Superior temporal gyrus (tissue), 1 donor: ENCODE results near the gene CCDC134.

Experiments
- DNase-seq: peaks from one replicate; pipeline ENCODE4 v3.0.0-alpha.2; 2016; ENCODE audit errors: extremely low spot score

CCDC134 gene

GRCh38 chr22:41800348-41801146, at the start of gene CCDC134:
Gene CCDC134 (plus strand): TSS chr22:41800679. CDS start chr22:41808891, 8,212 bp downstream.
- DNase-seq, result peak; percentile 92

- DNase-seq, result no peak
Measured at GRCh38 chr22:41752011-41752970, 48.2 kb upstream of the CCDC134 start.

DNA sequence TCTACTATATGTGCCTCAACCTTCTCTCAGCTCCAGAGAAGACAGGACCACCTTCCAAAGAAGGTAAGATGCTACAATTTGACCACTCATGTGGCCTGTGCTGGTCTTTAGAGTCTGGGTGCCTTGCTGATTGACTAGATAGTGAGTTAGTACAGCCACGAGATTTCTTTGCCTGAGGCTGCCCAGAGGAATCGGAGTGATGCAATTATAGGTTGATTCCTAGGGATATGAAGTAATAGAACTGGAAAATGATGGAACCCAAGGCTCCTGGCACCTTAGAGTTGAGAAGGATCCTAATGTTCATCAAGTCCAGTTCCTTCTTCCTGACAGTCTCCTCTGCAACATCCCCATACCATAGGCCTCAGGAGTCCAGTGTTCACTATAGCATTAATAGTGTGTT, 46.5 kb upstream of the CCDC134 start:
- no peak for DNase-seq

- DNase-seq, result no peak
Measured at GRCh38 chr22:41757502-41757901, 43.0 kb upstream of the CCDC134 start.

GRCh38 chr22:41758231-41758630, 42.2 kb upstream of the CCDC134 start:
- no peak for DNase-seq

DNA sequence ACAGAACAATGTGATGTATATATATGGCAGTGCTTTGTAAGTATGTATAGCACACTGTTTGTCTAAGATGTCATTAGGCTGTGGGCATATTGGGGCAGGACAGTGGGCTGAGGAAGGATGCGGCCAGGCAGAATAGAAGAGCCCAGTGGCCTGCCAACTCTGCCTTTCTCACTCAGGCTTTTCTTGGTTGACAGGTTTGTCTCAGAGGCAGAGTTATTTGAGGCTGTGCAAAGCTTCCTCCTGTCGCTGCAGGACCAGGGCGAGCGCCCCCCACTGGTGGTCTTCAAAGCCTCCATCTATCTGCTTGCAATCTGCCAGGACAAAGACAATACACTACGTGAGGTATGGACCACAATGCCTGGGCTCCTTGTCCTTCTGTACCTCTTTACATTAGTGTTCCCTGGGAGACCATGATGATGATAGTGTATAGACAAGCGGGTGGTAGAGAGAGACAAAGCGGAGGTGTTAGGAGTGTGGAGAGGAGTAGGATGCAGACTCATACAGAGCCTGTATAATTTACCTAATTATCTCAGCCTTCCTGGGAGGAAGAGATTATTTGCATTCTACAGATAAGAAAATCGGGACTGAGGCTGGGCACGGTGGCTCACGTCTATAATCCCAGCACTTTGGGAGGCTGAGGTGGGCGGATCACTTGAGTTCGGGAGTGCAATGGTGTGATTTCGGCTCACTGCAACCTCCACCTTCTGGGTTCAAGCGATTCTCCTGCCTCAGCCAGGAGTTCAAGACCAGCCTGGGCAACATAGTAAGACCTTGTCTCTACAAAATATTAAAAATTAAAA, 37.3 kb upstream of the CCDC134 start:
- no peak for DNase-seq

- DNase-seq, result no peak
Measured at GRCh38 chr22:41766476-41766875, 34.0 kb upstream of the CCDC134 start.

DNA sequence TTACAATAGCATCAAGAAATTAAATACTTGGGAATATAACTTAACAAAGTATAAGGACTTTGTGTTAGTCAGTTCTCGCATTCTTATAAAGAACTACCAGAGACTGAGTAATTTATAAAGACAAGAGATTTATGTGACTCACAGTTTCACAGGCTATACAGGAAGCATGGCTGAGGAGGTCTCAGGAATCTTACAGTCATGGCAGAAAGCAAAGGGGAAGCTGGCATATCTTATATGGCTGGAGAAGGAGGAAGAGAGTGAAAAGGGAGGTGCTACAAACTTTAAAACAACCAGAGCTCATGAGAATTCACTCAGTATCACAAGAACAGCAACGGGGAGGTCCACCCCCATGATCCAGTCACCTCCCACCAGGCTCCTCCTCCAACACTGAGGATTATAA, 32.0 kb upstream of the CCDC134 start:
- DNase-seq, result no peak

GRCh38 chr22:41770715-41771468, 29.6 kb upstream of the CCDC134 start:
- no peak for DNase-seq

DNA sequence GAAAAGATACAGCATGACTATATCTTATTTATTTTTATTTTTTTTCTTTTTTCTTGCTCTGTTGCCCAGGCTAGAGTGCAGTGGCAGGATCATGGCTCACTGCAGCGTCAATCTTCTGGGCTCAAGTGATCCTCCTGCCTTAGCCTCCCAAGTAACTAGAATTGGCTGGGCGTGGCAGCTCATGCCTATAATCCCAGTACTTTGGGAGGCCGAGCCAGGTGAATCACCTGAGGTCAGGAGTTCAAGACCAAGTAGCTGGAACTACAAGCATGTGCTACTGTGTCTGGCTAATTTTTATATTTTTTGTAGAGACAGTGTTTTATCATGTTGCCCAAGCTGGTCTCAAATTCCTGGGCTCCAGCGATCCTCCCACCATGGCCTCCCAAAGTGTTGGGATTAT, 28.3 kb upstream of the CCDC134 start:
- DNase-seq, result no peak

GRCh38 chr22:41772645-41773044, 27.8 kb upstream of the CCDC134 start:
- no peak for DNase-seq

DNA sequence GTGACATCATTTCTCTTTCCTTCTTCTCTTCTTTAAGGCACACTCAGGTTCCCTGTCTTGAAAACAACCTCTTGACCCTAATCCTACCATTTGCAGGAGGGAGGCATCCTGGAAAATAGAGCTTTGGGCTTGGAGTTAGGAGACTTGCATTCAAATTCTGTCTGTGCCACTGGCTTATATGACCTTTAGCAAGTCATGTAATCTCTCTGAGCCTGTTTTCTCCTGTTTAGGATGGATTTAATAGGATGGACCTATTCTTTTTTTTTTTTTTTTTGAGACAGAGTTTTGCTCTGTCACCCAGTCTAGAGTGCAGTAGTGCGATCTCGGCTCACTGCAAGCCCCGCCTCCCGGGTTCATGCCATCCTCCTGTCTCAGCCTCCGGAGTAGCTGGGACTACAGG, 25.1 kb upstream of the CCDC134 start:
- no peak for DNase-seq

DNA sequence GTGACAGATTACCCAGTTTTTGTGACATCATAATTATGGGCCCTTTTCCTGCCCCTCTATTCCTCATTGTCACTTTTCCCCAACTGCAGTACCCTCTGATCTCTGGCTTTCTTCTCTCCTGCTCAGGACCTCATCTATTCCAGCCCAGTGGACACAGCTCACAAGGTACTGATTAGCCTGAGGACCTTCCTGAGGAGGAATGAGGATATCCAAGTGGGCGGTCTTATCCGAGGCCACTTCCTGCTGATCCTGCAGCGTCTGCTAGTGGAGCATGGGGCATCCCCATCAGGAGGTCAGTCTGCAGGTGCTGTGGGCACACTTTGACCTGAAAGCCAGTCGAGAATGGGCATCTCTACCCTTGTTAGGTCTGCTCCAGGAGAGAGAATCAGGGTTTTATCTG, 24.5 kb upstream of the CCDC134 start:
- no peak for DNase-seq

DNA sequence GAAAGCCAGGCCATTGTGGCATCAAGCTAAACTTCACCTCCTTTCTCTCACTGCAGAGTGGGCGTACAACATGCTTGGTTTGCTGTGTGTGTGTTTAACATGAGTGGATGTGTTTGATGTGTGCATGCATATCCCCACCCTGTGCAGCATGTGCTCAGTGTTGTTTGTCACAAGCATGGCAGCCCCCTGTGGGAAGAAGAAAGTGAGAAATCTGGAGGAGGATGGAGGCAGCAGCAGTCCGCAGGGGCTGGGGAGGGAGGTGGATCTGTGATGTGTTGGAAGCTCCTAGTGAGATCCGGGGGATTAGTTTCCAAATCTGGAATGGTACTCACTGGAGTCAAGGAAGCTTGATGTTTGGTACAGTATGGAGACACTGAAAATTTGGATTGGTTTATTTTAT, 24.1 kb upstream of the CCDC134 start:
- no peak for DNase-seq

GRCh38 chr22:41777749-41778425, 22.6 kb upstream of the CCDC134 start:
- no peak for DNase-seq

DNA sequence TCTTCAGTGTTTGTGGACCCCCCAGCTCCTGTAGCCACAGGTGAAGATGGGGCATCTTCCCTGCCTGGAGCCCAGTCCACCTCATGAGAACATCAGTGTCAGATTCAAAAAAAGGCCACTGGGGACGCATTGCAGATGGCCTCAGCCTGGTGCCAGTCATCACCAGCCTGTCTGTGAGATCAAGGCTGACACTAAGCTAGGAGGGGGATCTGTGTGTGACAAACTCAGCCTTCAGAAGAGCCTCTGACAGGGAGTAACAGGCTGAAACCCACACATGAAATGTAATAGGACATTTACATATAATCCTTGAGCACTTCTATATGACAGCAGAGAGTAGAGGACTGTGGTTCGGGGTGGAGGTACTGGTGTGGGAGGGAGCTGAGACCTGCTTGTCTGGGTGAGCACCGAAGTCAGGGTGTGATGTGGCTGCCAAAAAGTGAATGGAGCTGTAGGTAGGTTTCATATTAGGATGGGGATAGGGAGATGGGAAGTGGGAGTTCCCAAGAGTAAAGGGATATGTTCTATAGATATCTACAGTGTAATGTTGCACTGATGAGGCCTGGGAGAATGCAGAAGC, 20.5 kb upstream of the CCDC134 start:
- DNase-seq, result no peak

GRCh38 chr22:41780746-41781505, 19.6 kb upstream of the CCDC134 start:
- no peak for DNase-seq

- no peak for DNase-seq
Measured at GRCh38 chr22:41781507-41781906, 19.0 kb upstream of the CCDC134 start.

DNA sequence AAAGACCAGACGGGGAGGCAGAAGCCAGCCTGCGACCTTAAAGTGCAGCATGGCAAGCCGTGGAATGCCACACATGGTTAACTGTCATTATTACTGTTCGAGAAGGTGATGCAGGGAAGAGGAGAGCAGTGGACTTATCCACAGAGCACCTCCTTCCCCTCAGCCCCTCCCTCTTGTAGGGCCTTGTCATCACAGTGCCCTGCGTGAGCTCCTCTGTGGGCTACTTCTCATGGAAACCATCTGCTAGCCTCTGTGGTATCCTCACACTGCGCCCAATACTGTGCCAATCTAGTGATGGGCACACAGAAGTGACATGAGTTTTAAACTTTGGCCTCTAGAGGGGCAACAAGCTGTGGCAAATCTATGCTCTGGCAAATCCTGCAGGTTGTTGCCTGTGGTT, 18.2 kb upstream of the CCDC134 start:
- no peak for DNase-seq
